Colonic mucosa (tissue), 4 donors: ENCODE measurements around the gene GABARAPL2. TPM values are rescaled to one million over a fixed set of nuclear protein-coding genes. Genes with fewer than 3 reads are reported as not detected.

ENCODE experiments used
- DNase-seq: peaks from one replicate; pipeline ENCODE4 v3.0.0-alpha.2; 2020
- H3K27ac ChIP-seq: fragments of 200-600 bp; one replicate; pipeline ENCODE4 v1.8.0; 2021
- H3K27me3 ChIP-seq: fragments of 200-600 bp; one replicate; pipeline ENCODE4 v1.8.0; 2021
- H3K36me3 ChIP-seq: fragments of 200-600 bp; one replicate; pipeline ENCODE4 v1.8.0; 2021
- H3K4me1 ChIP-seq: fragments of 200-600 bp; one replicate; pipeline ENCODE4 v1.8.0; 2021; ENCODE audit warnings: mild to moderate bottlenecking
- H3K4me3 ChIP-seq: fragments of 200-600 bp; one replicate; pipeline ENCODE4 v1.8.0; 2021
- H3K9ac ChIP-seq, 2 donors: one replicate each; pipeline ENCODE4 v1.7.0; 2013; ENCODE audit warnings: control low read depth in 2 of 2, low read depth in 2 of 2, low read length in 2 of 2
- H3K9me3 ChIP-seq: fragments of 200-600 bp; one replicate; pipeline ENCODE4 v1.8.0; 2021
- intact Hi-C: fragments of 100-400 bp; cut with DNase I; formaldehyde crosslinking; loops from one replicate; pipeline ENCODE4 v1.14.1; 2022
- total RNA-seq, 2 donors: library from RNA; stranded (reverse); fragmentation: NEBNext Ultra II Directional in 1 of 2; extraction: Animal tissue kit (Norgen Biotek cat#: 25700) in 1 of 2; gene quantifications; one replicate each; pipeline ENCODE4 v1.2.1, GENCODE V29; 2021
- TF ChIP-seq, protein P1 (sequence below): fragments of 200-600 bp; IDR thresholded peaks from one replicate; pipeline ENCODE4 v1.8.0; 2022; ENCODE audit warnings: antibody characterized with exemption, mild to moderate bottlenecking
- donor health status: healthy.
- donor health status: DM: no; HTN: no; CAD: no.
- donor health status: DM: no; HTN: no; CAD: no.

The GABARAPL2 gene
- total RNA-seq, 2 donors from 2014 or later = 73.5 to 111 TPM

- H3K4me1 ChIP-seq = no peaks in the 10 kb centered on the region
- H3K27me3 ChIP-seq = no peaks in the 10 kb centered on the region
- peaks cover 17% of the 10 kb centered on the region for H3K36me3 ChIP-seq
- no peak overlapping the region for H3K4me3 ChIP-seq
- DNase-seq = no peak
- no peak overlapping the region for H3K27ac ChIP-seq
- TF ChIP-seq, protein P1, sequence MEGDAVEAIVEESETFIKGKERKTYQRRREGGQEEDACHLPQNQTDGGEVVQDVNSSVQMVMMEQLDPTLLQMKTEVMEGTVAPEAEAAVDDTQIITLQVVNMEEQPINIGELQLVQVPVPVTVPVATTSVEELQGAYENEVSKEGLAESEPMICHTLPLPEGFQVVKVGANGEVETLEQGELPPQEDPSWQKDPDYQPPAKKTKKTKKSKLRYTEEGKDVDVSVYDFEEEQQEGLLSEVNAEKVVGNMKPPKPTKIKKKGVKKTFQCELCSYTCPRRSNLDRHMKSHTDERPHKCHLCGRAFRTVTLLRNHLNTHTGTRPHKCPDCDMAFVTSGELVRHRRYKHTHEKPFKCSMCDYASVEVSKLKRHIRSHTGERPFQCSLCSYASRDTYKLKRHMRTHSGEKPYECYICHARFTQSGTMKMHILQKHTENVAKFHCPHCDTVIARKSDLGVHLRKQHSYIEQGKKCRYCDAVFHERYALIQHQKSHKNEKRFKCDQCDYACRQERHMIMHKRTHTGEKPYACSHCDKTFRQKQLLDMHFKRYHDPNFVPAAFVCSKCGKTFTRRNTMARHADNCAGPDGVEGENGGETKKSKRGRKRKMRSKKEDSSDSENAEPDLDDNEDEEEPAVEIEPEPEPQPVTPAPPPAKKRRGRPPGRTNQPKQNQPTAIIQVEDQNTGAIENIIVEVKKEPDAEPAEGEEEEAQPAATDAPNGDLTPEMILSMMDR = no peak
- no peaks in the 10 kb centered on the region for H3K9me3 ChIP-seq
- H3K9ac ChIP-seq = no peak overlapping the region
- intact Hi-C loops = no loop called here
Measured at GRCh38 chr16:75578212-75578611, 12.0 kb downstream of the GABARAPL2 start.

DNA sequence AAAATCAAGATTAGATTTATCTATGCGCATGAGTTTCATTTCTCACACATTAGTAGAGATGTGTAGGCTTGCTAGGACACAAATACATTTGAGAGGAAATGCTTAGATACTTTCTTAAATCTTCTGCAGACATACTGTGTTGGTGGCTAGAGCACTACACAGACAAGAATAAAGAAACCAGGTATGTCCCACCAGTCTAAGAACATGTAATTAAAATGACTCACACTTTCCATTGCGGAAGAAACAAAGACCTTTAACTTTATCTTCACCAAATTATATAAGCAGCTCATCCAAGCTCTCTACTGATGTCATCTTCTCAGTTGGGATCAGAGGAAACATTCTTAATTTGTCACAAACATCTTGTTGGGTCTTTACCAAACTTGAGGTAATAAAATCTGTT is 12.5 kb downstream of the GABARAPL2 start:
- H3K36me3 ChIP-seq = peaks cover 12% of the 10 kb centered on the region
- H3K27ac ChIP-seq = no peak overlapping the region
- H3K4me3 ChIP-seq = no peak overlapping the region
- no peak for DNase-seq
- TF ChIP-seq, protein P1 = no peak
- no peaks in the 10 kb centered on the region for H3K4me1 ChIP-seq
- intact Hi-C loops = no loop called here
- H3K9ac ChIP-seq = no peak overlapping the region
- no peaks in the 10 kb centered on the region for H3K27me3 ChIP-seq
- H3K9me3 ChIP-seq = no peaks in the 10 kb centered on the region

- no peak overlapping the region for H3K9ac ChIP-seq
- H3K36me3 ChIP-seq = peaks cover 11% of the 10 kb centered on the region
- no peaks in the 10 kb centered on the region for H3K27me3 ChIP-seq
- H3K4me3 ChIP-seq = no peak overlapping the region
- no peaks in the 10 kb centered on the region for H3K9me3 ChIP-seq
- H3K4me1 ChIP-seq = no peaks in the 10 kb centered on the region
- intact Hi-C loops = no loop called here
- no peak for DNase-seq
- TF ChIP-seq, protein P1 = no peak
- H3K27ac ChIP-seq = no peak overlapping the region
Measured at GRCh38 chr16:75579281-75579834, 13.2 kb downstream of the GABARAPL2 start.

- Histone ChIP-seq H3K4me3 (no peak overlapping the region), H3K27ac (no peak overlapping the region), H3K36me3 (no peaks in the 10 kb centered on the region), H3K4me1 (no peaks in the 10 kb centered on the region), H3K27me3 (no peaks in the 10 kb centered on the region), H3K9me3 (no peaks in the 10 kb centered on the region), H3K9ac (no peak overlapping the region)
- TF ChIP-seq, protein P1 = no peak
- DNase-seq = no peak
- intact Hi-C loops = no loop called here
Measured at GRCh38 chr16:75584108-75584507, 17.9 kb downstream of the GABARAPL2 start.

GRCh38 chr16:75588716-75589115 is 22.5 kb downstream of the GABARAPL2 start:
- TF ChIP-seq, protein P1 = no peak
- Histone ChIP-seq H3K27me3 (no peaks in the 10 kb centered on the region), H3K27ac (no peak overlapping the region), H3K9me3 (no peaks in the 10 kb centered on the region), H3K36me3 (no peaks in the 10 kb centered on the region), H3K9ac (no peak overlapping the region), H3K4me3 (no peak overlapping the region), H3K4me1 (no peaks in the 10 kb centered on the region)
- no peak for DNase-seq
- intact Hi-C loops = no loop called here
